ENCODE results near the gene CNR2. TPM values are rescaled to one million over a fixed set of nuclear protein-coding genes. Genes with fewer than 3 reads are reported as not detected.
A peak's percentile ranks its signal among the peaks of the same experiment; 100 is the strongest.
"Not testable (repeated sequence)": the region's sequence is repeated elsewhere in the genome, so short reads cannot be mapped to it uniquely, and the experiment has no call there.

The CNR2 gene
- total RNA-seq, 1 experiment from 2014 or later = not detected

DNA sequence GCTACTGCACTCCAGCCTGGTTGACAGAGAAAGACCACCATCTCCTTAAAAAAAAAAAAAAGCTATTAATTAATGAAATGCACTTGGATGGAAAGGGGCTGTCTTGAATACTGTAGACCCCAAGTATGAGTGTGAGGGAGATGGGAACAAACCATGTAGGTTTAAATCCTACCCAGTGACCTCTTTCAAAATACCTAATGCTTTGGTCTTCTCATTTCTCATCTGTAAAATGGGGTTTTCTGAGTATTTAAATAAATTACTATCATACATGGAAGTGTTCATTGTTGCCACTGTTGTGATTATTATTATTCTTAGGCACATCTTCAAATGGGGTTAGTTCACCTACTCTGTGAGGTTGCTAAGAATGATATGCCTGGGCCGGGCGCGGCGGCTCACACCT lies 27.9 kb downstream of the CNR2 start:
- DNase-seq (ENCODE audit: low spot score) = no peak

DNA sequence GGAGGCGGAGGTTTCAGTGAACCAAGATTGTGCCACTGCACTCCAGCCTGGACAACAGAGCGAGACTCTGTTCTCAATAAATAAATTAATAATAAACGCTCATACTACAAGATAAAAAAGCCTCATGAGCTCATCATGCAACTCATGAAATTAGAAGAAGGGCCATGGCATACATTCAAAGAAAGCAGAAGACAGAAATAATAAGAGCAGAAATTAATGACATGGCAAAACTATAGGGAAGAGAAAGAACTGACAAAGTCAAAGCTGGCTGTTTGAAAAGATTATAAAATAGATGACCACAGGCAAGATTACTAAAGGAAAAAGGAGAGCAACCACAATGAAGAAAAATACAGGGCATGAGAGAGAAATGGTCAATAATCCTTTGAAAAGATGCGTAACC lies 30.4 kb downstream of the CNR2 start:
- no peak for DNase-seq (ENCODE audit: low spot score)

DNA sequence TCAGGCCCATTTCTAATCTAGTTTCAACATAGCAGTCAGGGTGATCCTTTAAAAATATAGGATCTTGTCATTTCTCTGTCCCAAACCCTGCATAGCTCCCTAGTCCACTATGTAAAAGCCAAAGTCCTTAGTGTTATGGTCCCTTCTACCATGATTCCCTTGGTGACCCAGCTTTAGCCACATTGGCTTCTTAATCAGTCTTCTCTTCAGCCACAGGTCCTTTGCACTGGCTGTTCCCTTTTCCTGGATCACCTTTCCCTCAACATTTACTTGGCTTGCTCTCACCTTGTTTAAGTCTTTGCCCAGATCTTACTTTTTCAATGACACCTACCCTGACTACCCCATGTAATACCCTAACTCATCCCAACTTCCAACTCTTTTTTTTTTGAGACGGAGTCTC lies 33.4 kb downstream of the CNR2 start:
- DNase-seq (ENCODE audit: low spot score) = no peak

DNA sequence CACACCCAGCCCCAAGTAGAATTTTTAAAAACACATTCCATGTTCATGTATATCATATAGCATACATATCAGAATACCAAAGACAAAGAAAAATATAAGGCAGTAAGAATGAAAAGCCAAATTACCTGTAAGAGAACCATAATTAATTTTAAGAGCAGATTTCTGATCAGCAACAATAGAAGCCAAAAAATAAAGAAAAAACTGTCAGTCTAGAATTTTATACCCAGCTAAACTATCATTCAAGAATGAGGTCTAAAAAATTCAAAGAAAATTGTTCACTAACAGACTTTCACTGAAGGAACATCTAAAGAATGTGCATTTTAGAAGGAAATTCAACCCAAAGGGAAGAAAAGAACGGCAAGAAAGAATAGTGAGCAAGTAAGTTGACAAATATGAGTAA lies 34.5 kb downstream of the CNR2 start:
- DNase-seq (ENCODE audit: low spot score) = no peak

DNA sequence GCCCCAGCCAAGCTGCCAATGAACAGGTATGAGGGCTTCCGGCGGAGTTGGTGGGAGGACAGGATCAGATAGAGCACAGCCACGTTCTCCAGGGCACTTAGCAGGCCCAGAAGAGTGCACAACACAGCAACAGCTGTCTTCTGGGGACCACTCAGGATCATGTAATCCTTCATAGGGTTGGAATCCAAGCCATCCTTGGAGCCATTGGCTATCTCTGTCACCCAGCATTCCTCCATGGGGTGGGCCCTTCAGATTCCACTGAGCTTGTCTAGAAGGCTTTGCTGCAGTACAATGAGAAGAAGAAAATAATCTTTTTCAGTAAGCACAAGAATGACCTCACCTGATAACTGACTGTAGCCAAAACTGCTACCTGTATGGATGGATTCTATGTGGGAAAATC lies 37.8 kb downstream of the CNR2 start:
- no peak for DNase-seq (ENCODE audit: low spot score)

DNA sequence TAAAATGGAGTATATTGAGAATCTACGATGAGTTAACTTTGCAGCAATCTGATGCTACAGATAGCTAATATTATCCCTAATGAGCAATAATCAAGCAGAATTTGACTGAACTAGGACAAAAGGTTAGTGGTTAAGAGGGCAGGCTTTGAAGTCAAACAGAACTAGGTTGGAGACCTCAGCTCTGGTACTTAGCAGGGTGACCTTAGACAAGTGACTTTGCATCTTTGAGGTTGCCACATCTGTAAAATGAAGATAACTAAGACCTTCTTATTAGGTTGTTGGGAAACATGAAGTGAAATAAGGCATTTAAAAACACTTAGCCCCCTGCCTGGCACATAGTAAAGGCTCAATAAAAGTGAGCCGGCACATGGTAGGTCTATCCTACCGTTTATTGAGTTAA lies 40.7 kb downstream of the CNR2 start:
- DNase-seq (ENCODE audit: low spot score) = no peak

DNA sequence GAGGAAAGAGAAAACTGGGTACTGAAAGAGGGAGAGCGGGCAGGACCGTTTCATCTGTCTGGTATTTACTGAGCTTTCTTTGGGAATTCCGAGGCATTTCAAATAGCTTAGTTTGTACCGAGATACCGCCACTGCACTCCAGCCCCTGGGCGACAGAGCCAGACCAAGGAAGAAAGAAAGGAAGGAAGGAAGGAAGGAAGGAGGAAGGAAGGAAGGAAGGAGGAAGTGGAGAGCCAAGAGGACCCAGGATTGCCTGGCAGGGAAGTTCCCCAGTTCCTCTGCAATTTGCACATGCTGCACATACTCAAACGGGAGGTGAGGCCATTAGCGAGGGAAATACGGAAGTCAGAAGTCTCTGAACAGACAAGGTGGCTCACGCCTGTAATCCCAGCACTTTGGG lies 44.1 kb downstream of the CNR2 start:
- DNase-seq (ENCODE audit: low spot score) = no peak

DNA sequence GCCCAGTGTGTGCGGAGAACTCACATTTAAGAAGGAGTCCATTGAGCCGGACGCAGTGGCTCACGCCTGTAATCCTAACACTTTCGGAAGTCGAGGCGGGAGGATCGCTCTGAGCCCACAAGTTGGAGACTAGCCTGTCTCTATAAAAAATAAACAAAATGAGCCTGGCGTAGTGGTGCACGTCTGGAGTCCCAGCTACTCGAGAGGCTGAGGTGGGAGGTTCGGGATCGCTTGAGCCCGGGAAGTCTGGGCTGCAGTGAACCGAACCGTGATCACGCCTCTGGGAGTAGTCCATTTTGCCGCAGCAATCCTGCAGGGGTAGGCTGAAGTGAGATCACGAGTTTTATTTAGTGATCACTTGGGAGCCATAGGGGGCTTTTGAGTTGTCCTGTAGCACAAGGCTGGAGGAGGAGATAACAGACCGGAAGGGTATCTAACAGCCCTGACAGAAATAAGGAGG lies 44.6 kb downstream of the CNR2 start:
- DNase-seq (ENCODE audit: low spot score) = no peak

DNA sequence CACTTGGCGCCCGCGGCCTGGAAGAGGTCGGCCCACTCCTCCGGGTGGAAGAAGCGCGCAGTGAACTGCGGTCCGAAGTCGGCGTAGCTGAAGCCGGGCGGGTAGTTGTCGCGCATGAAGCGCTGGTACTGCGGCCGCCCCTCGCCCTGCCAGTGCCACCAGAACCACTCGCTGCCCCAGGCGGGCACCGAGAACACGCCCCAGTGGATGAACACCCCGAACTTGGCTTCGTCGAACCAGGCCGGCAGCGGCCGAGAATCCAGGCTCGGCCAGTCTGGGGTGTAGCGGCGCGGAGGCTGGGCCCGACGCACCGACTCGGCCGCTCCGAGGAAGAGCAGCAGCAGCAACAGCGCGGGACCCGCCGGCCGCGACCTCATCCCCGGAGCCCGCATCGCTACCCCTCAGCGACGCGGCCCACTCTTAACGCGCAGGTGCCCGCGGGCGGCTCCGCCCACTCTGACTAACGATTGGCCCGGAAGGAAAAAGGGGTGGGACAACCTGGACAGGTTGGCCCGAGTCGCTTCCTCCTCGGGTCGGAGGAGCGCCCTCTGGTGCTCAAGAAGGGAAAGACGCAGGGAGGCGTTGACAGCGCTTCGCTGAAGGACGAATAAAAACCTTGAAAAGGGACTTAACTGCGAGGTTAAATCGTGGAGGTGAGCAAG lies 45.1 kb downstream of the CNR2 start, which contains the start of gene FUCA1:
TSS of gene FUCA1 (minus strand) at position 396 of the 662 bp plus-strand sequence. CDS start at position 392, 4 bp downstream.
- peak; percentile 96 for DNase-seq (ENCODE audit: low spot score)

DNA sequence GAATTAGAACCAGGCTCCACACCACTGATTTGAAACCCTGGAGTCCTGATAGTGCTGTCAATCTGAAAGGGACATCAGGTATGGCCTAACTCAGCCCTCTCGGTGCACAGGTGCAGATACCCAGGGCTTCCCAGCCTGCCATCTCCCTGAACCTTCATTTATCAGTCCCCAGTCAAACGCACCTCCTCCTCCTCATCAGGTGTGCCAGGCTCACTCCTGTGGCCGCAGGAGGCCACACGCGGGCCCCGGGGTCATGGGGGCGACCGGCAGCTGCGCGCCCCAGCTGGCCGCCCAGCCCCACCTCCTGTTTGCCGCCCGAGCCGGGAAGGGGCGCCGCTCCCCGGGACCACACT lies 45.6 kb downstream of the CNR2 start:
- peak; percentile 38 for DNase-seq (ENCODE audit: low spot score)

DNA sequence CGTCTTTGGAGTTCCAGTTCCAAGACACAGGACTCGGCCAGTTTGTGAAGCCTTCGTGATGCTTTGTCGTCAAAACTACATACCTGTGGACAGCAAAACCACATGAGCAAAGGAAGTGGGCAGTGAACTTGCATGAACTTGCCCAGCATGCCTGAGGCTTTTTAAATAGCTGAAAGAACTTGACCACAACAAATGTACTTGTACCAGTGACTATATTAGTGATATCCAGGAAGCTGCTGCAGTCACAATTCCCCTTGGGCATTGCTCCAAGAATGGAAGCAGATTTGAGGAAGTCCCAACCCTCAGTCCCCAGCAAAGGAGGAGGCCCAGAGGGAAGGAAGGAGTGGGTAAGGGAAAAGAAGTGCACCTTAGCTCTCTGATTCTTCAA lies 47.6 kb downstream of the CNR2 start:
- peak; percentile 66 for DNase-seq (ENCODE audit: low spot score)

DNA sequence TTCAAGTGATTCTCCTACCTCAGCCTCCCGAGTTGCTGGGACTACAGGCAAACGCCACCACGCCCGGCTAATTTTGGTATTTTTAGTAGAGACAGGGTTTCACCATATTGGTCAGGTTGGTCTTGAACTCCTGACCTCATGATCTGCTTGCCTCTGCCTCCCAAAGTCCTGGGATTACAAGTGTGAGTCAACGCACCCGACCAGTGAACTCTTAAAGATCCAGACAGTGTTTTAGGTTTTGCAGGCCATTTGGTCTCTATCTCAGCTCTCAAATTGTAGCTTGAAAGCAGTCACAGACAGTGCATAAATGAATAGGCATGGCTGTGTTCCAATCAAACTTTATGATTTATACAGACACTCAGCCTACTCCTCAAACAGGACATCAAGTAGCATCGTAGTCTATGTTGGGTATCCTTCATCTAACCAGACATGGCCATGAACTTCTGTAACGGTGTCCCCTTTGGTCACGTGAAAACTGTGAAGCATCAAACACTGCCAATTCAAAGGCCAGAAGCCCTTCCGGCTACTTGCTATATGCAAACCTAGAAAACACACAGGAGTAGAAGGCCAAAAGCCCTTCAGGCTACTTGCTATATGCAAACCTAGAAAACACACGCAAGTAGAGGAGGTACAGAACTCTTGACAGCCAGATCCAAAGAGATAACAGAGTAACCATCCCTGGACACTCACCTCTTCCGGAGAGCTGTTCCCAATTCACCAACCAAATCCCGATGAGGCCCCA lies 48.2 kb downstream of the CNR2 start:
- DNase-seq (ENCODE audit: low spot score) = no peak

DNA sequence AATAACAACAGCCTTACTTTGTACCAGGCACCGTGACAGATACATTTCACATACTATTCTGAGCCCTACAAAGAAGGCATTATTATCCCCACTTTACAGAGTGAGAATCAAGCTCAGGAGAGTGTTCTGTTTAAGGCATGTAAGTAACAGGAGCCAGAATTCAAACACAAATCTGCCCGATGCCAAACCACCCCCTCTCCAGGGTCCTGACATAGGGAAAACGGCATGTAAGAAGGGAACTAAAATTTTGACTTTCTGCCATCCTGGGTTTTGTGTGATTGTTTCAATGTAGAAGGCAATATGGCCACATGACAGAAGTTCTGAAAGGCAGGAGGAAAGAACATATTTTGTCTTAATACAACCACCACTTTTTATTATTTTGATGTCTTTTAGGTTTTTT lies 50.5 kb downstream of the CNR2 start:
- DNase-seq (ENCODE audit: low spot score) = no peak

DNA sequence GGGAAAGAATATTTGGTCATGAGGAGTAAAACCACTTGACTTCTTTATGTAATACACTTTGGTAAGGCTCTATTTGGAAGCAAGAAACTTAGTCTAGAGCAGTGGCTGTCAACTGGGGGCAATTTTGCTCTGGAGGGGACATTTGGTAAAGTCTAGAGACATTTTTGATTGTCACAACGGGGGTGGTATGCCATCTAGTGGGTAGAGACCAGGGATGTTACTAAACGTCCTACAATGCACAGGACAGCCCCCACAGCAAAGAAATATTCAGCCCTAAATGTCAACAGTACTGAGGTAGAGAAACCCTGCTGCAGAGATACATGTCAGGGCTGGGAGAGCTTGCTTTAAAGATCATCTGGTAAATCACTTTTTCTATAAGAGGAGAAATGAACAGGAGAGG lies 58.6 kb downstream of the CNR2 start:
- DNase-seq (ENCODE audit: low spot score) = peak; percentile 31

DNA sequence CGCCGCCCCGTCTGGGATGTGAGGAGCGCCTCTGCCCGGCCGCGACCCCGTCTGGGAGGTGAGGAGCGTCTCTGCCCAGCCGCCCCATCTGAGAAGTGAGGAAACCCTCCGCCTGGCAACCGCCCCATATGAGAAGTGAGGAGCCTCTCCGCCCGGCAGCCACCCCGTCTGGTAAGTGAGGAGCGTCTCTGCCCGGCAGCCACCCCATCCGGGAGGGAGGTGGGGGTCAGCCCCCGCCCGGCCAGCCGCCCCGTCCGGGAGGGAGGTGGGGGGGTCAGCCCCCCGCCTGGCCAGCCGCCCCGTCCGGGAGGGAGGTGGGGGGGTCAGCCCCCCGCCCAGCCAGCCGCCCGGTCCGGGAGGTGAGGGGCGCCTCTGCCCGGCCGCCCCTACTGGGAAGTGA lies 60.0 kb downstream of the CNR2 start:
- not testable (repeated sequence) for DNase-seq (ENCODE audit: low spot score)

DNA sequence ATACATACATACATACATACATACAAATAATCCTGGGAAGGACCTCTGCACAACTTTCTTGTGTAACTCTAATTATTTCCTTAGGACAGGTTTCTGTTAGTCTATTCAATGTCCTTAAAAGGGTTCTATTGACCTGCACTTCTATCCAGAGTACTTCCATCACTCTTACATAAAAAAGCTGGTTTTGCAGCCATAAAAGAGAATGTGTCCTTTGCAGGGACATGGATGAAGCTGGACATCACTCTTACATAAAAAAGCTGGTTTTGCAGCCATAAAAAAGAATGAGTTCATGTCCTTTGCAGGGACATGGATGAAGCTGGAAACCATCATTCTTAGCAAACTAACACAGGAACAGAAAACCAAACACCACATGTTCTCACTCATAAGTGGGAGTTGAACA lies 61.8 kb downstream of the CNR2 start:
- not testable (repeated sequence) for DNase-seq (ENCODE audit: low spot score)

DNA sequence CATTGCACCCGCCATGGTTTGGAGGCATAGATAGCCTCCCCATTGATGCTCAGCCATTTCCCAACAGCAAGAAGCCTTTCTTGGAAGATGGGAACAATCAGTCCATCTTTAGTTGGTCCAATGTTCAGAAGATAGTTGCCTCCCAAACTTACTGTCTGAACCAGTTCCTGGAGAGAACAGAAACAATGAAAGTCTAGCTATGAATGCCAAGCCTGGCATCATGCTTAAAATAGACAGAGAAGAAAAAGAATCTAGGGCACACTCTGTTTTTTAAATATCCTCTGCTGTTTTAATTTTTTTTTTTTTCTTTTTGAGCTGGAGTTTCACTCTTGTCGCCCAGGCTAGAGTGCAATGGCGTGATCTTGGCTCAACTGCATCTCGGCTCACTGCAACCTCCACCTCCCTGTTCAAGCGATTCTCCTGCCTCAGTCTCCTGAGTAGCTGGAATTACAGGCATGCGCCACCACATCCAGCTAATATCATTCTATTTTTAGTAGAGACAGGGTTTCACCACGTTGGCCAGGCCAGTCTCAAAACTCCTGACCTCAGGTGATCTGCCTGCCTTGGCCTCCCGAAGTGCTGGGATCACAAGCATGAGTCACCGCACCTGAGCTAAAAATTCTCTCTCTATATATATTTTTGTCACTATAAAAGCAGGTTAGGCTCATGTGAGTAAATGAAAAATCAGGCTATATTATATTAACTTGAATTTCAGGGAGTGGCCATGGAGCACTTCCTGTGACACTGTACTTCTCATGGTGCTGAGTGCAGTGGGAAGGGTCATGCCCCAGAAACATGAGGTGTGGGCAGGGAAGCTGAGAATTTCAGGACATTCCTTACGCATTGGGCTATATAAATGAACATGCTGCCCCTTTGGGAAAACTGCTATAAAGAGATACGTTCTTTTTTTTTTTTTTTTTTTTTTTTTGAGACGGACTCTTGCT lies 64.2 kb downstream of the CNR2 start:
- DNase-seq (ENCODE audit: low spot score) = no peak

DNA sequence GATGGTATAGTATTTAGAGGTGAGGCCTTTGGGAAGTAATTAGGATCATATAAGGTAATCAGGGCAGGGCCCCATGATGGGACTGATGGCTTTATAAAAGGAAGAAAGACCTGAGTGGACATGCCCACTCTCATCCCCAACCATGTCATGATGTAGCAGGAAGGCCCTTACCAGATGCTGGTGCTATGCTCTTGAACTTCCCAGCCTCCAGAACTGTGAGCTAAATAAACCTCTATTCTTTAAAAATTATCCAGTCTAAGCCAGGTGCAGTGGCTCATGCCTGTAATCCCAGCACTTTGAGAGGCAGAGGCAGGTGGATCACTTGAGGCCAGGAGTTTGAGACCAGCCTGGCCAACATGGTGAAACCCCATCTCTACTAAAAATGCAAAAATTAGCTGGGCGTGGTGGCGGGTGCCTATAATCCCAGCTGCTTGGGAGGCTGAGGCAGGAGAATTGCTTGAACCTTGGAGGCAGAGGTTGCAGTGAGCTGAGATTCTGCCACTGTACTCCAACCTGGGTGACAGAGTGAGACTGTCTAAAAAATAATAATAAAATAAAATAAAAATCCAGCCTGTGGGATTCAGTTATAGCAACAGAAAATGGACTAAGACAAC lies 65.6 kb downstream of the CNR2 start:
- not testable (repeated sequence) for DNase-seq (ENCODE audit: low spot score)

DNA sequence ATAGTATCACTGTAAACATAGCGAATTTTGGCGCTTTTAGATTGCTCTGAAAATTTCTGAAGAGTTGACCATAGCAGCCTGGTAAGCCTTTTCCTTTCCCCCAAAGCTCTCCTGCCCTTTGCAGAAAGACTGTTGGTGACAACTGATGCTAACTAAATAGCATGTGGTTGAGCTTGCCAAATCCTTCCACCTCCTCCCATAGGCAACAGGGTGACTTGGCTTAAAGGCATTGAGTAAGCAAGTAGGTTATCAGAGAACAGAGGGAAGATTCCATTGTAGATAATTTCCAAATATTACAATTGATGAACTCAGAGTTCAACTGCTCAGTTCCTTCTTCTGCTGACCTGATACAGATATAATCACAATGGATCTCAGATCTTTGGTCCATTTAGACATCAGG lies 68.0 kb downstream of the CNR2 start:
- DNase-seq (ENCODE audit: low spot score) = no peak

DNA sequence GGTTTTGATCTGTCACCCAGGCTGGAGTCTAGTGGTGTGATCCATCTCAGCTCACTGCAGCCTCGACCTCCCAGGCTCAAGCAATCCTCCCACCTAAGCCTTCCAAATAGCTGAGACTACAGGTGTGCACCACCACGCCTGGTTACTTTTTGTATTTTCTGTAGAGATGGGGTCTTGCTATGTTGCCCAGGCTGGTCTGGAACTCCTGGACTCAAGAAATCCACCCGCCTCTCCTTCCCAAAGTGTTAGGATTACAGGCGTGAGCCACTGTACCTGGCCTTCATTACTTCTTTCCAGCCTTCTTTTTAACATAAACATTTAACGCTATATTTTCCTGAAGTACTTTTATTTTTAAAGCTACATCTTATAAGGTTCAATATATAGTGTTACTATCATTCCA lies 69.5 kb downstream of the CNR2 start:
- DNase-seq (ENCODE audit: low spot score) = no peak

DNA sequence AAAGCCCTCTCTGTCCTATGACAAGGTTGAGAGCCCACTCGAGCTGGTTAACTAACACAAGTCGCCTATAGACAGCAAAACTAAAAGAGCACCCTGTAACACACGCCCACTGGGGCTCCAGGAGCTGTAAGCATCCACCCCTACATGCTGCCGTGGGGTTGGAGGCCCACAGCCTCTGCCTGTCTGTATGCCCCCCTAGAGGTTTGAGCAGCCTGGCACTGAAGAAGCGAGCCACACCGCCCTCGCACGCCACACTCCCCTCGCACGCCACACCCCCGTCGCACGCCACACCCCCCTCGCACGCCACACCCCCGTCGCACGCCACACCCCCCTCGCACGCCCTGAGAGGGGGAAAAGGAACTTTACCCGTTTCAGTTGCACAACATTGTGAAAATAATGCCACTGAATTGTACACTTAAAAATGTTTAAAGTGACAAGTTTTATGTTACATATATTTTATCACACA lies 74.7 kb downstream of the CNR2 start:
- DNase-seq (ENCODE audit: low spot score) = peak; percentile 41

DNA sequence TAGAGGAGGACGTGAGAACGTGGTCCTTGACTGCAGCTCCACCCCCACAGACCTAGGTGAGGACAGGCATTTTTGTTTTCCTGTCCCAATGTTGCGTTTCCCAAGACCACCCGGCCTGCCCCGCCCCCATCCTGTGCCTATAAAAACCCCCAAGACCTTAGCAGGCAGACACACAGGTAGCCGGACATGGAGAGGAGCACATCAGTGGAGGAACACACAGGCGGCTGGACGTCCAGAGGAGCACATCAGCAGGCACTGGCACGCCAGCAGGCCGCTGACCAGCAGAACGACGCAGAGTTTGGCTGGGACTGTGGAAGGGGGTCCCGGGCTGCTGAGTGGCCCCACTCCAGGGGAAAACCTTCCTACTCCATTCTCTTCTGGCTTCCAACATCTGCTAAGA lies 75.3 kb downstream of the CNR2 start:
- DNase-seq (ENCODE audit: low spot score) = no peak
